Activated B cell treated with CpG ODN at 0.5 μM for 24 hours (primary cell): Measurements from ENCODE around the gene ATP7B. TPM values are rescaled to one million over a fixed set of nuclear protein-coding genes. Genes with fewer than 3 reads are reported as not detected.

Experiments used
- ATAC-seq: fragments of 200-7000 bp; cut with Tn5 transposase; one replicate; pipeline ENCODE4 v1.10.0; 2021; ENCODE audit warnings: low read depth, mild to moderate bottlenecking, moderate library complexity
- CTCF ChIA-PET: fragments of 350-600 bp; sonication (Branson Sonifier 250); formaldehyde crosslinking; loops from one replicate; lab custom pipeline; 2021; ENCODE audit warnings: antibody characterized with exemption; lab: Charles Lee
- POLR2A ChIA-PET: fragments of 350-600 bp; sonication (Branson Sonifier 250); formaldehyde crosslinking; loops from one replicate; lab custom pipeline; 2021; ENCODE audit warnings: antibody characterized with exemption; lab: Charles Lee
- DNase-seq: peaks from one replicate; pipeline ENCODE4 v3.0.0; 2022
- H3K27ac Mint-ChIP-seq: one replicate; pipeline ENCODE4 v1.8.0; 2020; ENCODE audit warnings: mixed read lengths
- H3K27me3 Mint-ChIP-seq: one replicate; pipeline ENCODE4 v1.8.0; 2021; ENCODE audit warnings: mixed read lengths
- H3K36me3 Mint-ChIP-seq: one replicate; pipeline ENCODE4 v1.8.0; 2021; ENCODE audit warnings: low read depth, mixed read lengths
- H3K4me1 Mint-ChIP-seq: one replicate; pipeline ENCODE4 v1.8.0; 2021; ENCODE audit warnings: mixed read lengths
- H3K4me3 Mint-ChIP-seq: one replicate; pipeline ENCODE4 v1.8.0; 2020; ENCODE audit warnings: mild to moderate bottlenecking, mixed read lengths
- H3K9me3 Mint-ChIP-seq: one replicate; pipeline ENCODE4 v1.8.0; 2020; ENCODE audit warnings: mixed read lengths
- intact Hi-C: fragments of 100-400 bp; cut with micrococcal nuclease; formaldehyde crosslinking; loops from one replicate; pipeline ENCODE4 v1.15.1; 2024
- total RNA-seq: library from RNA; stranded (reverse); gene quantifications from 2 replicates; pipeline ENCODE4 v1.2.3, GENCODE V29; 2022
- TF ChIP-seq, protein P1 (sequence below): fragments of 200-600 bp; IDR thresholded peaks from one replicate; pipeline ENCODE4 v1.8.0; 2022; ENCODE audit warnings: antibody characterized with exemption, mild to moderate bottlenecking

The ATP7B gene
- total RNA-seq, 1 donor from 2014 or later = 0.40 TPM

DNA sequence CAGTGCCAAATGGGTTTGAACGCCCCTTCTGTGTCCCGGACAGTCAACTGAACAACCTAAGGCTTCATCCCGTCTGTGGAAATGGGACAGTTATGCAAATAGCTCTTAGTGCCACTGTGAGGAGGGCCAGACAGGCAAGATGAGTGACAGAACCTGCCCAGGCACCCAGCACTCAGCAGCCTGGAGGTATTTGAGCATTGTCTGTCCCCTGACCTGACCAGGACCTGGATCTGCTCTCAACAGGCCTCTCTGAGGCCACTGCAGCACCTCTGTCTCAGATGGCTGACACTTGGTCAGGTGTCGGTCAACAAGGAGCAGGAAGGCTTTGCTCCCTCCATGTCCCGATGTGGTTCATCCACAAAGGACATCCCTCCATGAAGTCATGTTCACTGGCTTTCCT is 81.6 kb downstream of the ATP7B start:
- ATAC-seq (no peak), DNase-seq (no peak)
- ChIA-PET CTCF (no interaction called here), POLR2A (no interaction called here)
- Mint-ChIP-seq H3K27me3 (peaks cover 6% of the 10 kb centered on the region), H3K4me1 (no peaks in the 10 kb centered on the region), H3K9me3 (no peaks in the 10 kb centered on the region), H3K27ac (no peak overlapping the region), H3K36me3 (no peaks in the 10 kb centered on the region), H3K4me3 (no peak overlapping the region)
- TF ChIP-seq, protein P1, sequence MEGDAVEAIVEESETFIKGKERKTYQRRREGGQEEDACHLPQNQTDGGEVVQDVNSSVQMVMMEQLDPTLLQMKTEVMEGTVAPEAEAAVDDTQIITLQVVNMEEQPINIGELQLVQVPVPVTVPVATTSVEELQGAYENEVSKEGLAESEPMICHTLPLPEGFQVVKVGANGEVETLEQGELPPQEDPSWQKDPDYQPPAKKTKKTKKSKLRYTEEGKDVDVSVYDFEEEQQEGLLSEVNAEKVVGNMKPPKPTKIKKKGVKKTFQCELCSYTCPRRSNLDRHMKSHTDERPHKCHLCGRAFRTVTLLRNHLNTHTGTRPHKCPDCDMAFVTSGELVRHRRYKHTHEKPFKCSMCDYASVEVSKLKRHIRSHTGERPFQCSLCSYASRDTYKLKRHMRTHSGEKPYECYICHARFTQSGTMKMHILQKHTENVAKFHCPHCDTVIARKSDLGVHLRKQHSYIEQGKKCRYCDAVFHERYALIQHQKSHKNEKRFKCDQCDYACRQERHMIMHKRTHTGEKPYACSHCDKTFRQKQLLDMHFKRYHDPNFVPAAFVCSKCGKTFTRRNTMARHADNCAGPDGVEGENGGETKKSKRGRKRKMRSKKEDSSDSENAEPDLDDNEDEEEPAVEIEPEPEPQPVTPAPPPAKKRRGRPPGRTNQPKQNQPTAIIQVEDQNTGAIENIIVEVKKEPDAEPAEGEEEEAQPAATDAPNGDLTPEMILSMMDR = no peak
- intact Hi-C loops = no loop called here

DNA sequence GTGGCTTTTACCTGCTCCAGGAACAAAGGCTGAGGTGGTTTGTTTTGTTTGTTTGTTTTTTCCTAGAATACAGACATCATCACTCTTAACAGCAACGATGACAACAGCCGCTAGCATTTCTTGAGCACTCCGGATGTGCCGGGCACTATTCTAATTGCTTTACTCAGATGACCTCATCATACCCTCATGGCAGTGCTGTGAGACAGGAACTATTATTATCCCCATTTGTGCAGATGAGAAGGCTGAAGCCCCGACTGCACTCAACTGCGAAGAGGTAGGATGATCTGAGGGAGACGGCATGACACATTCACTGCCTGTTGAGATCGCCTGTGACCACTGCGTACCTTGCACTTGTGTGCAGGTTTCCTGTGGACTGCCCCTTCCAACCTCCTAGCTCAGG is 83.0 kb downstream of the ATP7B start:
- DNase-seq (no peak), ATAC-seq (peak; percentile 45)
- Mint-ChIP-seq H3K4me3 (no peak overlapping the region), H3K27me3 (peaks cover 9% of the 10 kb centered on the region), H3K9me3 (no peaks in the 10 kb centered on the region), H3K4me1 (no peaks in the 10 kb centered on the region), H3K27ac (no peak overlapping the region), H3K36me3 (no peaks in the 10 kb centered on the region)
- CTCF ChIA-PET = no interaction called here
- intact Hi-C loops = no loop called here
- POLR2A ChIA-PET = no interaction called here
- TF ChIP-seq, protein P1 = no peak

DNA sequence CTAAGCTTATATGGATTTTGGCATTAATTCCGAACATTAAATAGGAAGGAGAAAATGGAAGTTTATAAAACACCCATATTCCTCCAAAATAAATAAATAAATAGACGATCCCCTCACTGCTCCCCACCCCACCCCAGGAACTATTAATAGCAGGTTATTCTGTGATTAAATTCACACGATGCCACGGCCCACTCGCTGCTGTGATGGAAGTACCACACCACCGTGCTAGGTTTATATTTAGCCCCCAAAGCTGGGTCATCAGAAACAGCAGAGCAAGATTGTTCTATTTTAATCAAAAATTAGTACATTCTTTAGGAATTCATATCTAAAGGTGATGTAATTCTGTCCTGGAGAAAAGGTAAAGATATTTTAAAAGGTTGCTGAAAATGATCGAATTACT is 84.1 kb downstream of the ATP7B start:
- H3K27me3 Mint-ChIP-seq = peaks cover 9% of the 10 kb centered on the region
- no peaks in the 10 kb centered on the region for H3K9me3 Mint-ChIP-seq
- H3K4me3 Mint-ChIP-seq = no peak overlapping the region
- intact Hi-C loops = no loop called here
- no peaks in the 10 kb centered on the region for H3K36me3 Mint-ChIP-seq
- TF ChIP-seq, protein P1 = no peak
- peaks cover 2% of the 10 kb centered on the region for H3K4me1 Mint-ChIP-seq
- CTCF ChIA-PET = no interaction called here
- no peak overlapping the region for H3K27ac Mint-ChIP-seq
- POLR2A ChIA-PET = no interaction called here
- DNase-seq (no peak), ATAC-seq (no peak)

- Mint-ChIP-seq H3K4me1 (peaks cover 4% of the 10 kb centered on the region), H3K36me3 (no peaks in the 10 kb centered on the region), H3K27me3 (peaks cover 9% of the 10 kb centered on the region), H3K9me3 (no peaks in the 10 kb centered on the region), H3K27ac (no peak overlapping the region), H3K4me3 (no peak overlapping the region)
- intact Hi-C loops = no loop called here
- ATAC-seq (no peak), DNase-seq (no peak)
- POLR2A ChIA-PET = no interaction called here
- CTCF ChIA-PET = no interaction called here
- TF ChIP-seq, protein P1 = no peak
Observed at GRCh38 chr13:51926528-51926885, 84.7 kb downstream of the ATP7B start.

DNA sequence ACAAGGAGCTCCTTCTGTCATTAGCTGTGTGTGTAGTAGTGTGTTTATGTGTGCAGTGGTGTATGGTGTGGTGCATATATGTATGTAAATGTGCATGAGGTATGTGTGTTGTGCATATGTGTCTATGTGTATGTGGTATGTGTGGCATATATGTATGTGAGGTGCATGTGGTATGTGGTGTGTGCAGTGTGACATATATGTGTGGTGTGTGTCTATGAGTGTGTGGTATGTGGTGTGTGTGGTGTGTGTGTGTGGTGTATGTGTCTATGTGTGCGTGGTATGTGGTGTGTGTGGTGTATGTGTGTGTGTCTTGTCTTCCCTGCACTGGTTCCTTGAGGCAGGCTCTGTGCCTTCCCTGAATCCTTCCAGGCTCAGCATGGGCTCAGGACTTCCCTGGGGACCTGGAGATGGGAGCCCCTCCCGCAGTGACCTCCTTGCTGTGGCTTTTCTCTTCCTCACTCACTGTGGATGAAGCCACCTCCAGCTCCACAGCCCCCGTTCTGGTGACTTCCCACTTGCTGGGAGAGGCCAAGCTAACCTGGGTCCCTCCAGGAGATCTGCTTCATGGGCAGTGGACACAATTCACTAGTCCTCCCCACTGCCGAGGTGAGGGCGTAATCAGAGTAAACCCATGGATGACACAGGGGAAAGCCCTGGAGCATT is 85.3 kb downstream of the ATP7B start:
- POLR2A ChIA-PET = no interaction called here
- Mint-ChIP-seq H3K36me3 (no peaks in the 10 kb centered on the region), H3K4me3 (no peak overlapping the region), H3K9me3 (no peaks in the 10 kb centered on the region), H3K27me3 (peaks cover 9% of the 10 kb centered on the region), H3K4me1 (peaks cover 4% of the 10 kb centered on the region), H3K27ac (no peak overlapping the region)
- intact Hi-C loops = no loop called here
- CTCF ChIA-PET = no interaction called here
- DNase-seq (no peak), ATAC-seq (no peak)
- TF ChIP-seq, protein P1 = no peak
